ENCODE measurements around the gene CDH12.

Gene CDH12

GRCh38 chr5:21882074-21882745, 970.9 kb downstream of the CDH12 start:
- TF ChIP-seq CTCF (IDR thresholded peaks at IDR 0.05; ENCODE audit: low read depth, low read length) = no peak
- Histone ChIP-seq H3K27ac (no peak overlapping the region), H3K36me3 (no peaks in the 10 kb centered on the region), H3K4me3 (ENCODE audit: low read depth, low read length) (no peak overlapping the region), H3K9me3 (ENCODE audit: severe bottlenecking) (no peaks in the 10 kb centered on the region), H3K27me3 (ENCODE audit: insufficient read depth, low read depth, severe bottlenecking) (no peaks in the 10 kb centered on the region)
- no peak for DNase-seq

DNA sequence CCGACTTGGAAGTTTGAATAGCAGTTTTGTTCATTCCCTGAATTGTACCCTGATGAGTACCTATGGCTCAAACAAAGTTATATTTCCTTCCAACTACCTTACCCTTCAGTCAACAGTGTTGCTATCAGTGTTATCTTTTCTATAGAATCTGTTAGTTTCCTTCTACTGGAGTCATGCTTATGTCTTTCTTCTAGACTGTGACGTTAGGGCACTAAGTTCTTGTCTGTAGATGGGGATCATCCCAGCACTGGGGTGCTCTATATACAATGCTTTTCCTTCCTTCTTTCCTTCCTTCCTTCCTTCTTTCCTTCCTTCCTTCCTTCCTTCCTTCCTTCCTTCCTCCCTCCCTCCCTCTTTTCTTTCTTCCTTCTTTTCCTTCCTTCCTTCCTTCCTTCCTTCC, 973.0 kb downstream of the CDH12 start:
- Histone ChIP-seq H3K36me3 (no peaks in the 10 kb centered on the region), H3K27ac (no peak overlapping the region), H3K9me3 (ENCODE audit: severe bottlenecking) (no peaks in the 10 kb centered on the region), H3K4me3 (ENCODE audit: low read depth, low read length) (no peak overlapping the region), H3K27me3 (ENCODE audit: insufficient read depth, low read depth, severe bottlenecking) (no peaks in the 10 kb centered on the region)
- no peak for DNase-seq
- no peak for TF ChIP-seq CTCF (IDR thresholded peaks at IDR 0.05; ENCODE audit: low read depth, low read length)

GRCh38 chr5:21862986-21863385, 990.2 kb downstream of the CDH12 start:
- Histone ChIP-seq H3K27me3 (ENCODE audit: insufficient read depth, low read depth, severe bottlenecking) (no peaks in the 10 kb centered on the region), H3K27ac (no peak overlapping the region), H3K36me3 (no peaks in the 10 kb centered on the region), H3K4me3 (ENCODE audit: low read depth, low read length) (no peak overlapping the region), H3K9me3 (ENCODE audit: severe bottlenecking) (no peaks in the 10 kb centered on the region)
- TF ChIP-seq CTCF (IDR thresholded peaks at IDR 0.05; ENCODE audit: low read depth, low read length) = no peak
- no peak for DNase-seq

GRCh38 chr5:21858441-21858840, 994.7 kb downstream of the CDH12 start:
- Histone ChIP-seq H3K27me3 (ENCODE audit: insufficient read depth, low read depth, severe bottlenecking) (no peaks in the 10 kb centered on the region), H3K36me3 (no peaks in the 10 kb centered on the region), H3K9me3 (ENCODE audit: severe bottlenecking) (no peaks in the 10 kb centered on the region), H3K4me3 (ENCODE audit: low read depth, low read length) (no peak overlapping the region), H3K27ac (no peak overlapping the region)
- DNase-seq = no peak
- TF ChIP-seq CTCF (IDR thresholded peaks at IDR 0.05; ENCODE audit: low read depth, low read length) = no peak

DNA sequence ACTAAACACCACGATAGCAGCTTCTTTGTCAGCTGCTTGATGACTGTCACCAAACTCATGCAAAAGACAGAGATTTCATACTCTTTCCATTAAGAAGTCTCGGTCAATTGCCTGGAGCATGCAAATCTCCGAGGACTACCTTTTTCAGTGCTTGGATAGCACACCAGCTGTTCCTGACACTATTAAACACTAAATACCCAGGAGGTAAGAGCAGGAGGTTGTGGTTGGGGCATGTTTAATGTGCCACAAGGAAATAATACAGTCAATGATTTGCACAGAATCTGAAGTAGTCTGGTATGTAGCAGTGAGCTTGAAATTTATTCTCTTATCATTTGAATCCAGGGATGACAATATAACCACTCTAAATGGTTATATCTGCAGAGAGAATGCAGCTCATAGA, 996.2 kb downstream of the CDH12 start:
- H3K27ac ChIP-seq = no peak overlapping the region
- no peak for TF ChIP-seq CTCF (IDR thresholded peaks at IDR 0.05; ENCODE audit: low read depth, low read length)
- H3K4me3 ChIP-seq (ENCODE audit: low read depth, low read length) = no peak overlapping the region
- no peak for DNase-seq
- H3K27me3 ChIP-seq (ENCODE audit: insufficient read depth, low read depth, severe bottlenecking) = no peaks in the 10 kb centered on the region
- no peaks in the 10 kb centered on the region for H3K36me3 ChIP-seq
- H3K9me3 ChIP-seq (ENCODE audit: severe bottlenecking) = no peaks in the 10 kb centered on the region

- Histone ChIP-seq H3K9me3 (ENCODE audit: severe bottlenecking) (no peaks in the 10 kb centered on the region), H3K4me3 (ENCODE audit: low read depth, low read length) (no peak overlapping the region), H3K27ac (no peak overlapping the region), H3K36me3 (no peaks in the 10 kb centered on the region), H3K27me3 (ENCODE audit: insufficient read depth, low read depth, severe bottlenecking) (no peaks in the 10 kb centered on the region)
- TF ChIP-seq CTCF (IDR thresholded peaks at IDR 0.05; ENCODE audit: low read depth, low read length) = no peak
- DNase-seq = no peak
These were observed 1005.8 kb downstream of the CDH12 start for GRCh38 chr5:21847300-21847699.
